ENCODE data around the gene PRPF38A. TPM values are rescaled to one million over a fixed set of nuclear protein-coding genes. Genes with fewer than 3 reads are reported as not detected.
A peak's percentile ranks its signal among the peaks of the same experiment; 100 is the strongest.

Gene PRPF38A
- total RNA-seq, 3 donors from 2014 or later (not counting 1 experiment from before 2014, with no cell fraction given), result 73.9 to 97.2 (median 95.4) TPM

- Histone ChIP-seq H3K4me3 (ENCODE audit: low read length) (no peak overlapping the region), H3K27ac (ENCODE audit: low read length) (no peak overlapping the region), H3K4me1 (ENCODE audit: control insufficient read depth, insufficient read depth, low read length) (peaks cover 10% of the 10 kb centered on the region), H3K36me3 (ENCODE audit: control insufficient read depth, insufficient read depth, low read length) (peaks cover 83% of the 10 kb centered on the region), H3K27me3 (ENCODE audit: control insufficient read depth, insufficient read depth, low read length) (no peaks in the 10 kb centered on the region), H3K9me3 (ENCODE audit: control insufficient read depth, insufficient read depth, low read length) (no peaks in the 10 kb centered on the region)
- TF ChIP-seq CTCF (IDR thresholded peaks at IDR 0.05), result no peak
- Mint-ChIP-seq H3K4me3 (no peak overlapping the region), H3K27me3 (ENCODE audit: low read depth in 2 of 2) (no peaks in the 10 kb centered on the region), H3K9me3 (no peaks in the 10 kb centered on the region), H3K27ac (peak overlapping the region in 1 of 2 donors; percentile 45), H3K4me1 (peaks cover under 1 to 27% of the 10 kb centered on the region in 2 donors), H3K36me3 (peaks cover 20% of the 10 kb centered on the region)
- intact Hi-C loops (cut with micrococcal nuclease), result no loop called here
- no peak for ATAC-seq
- WGBS (ENCODE audit: insufficient coverage), result 97% methylated on average over 24 of the region's 24 CpGs
- DNase-seq, result no peak
These were observed 44.5 kb upstream of the PRPF38A start for GRCh38 chr1:52359676-52360594.

- Histone ChIP-seq H3K27ac (ENCODE audit: low read length) (no peak overlapping the region), H3K4me1 (ENCODE audit: control insufficient read depth, insufficient read depth, low read length) (peaks cover 16% of the 10 kb centered on the region), H3K27me3 (ENCODE audit: control insufficient read depth, insufficient read depth, low read length) (no peaks in the 10 kb centered on the region), H3K9me3 (ENCODE audit: control insufficient read depth, insufficient read depth, low read length) (no peaks in the 10 kb centered on the region), H3K36me3 (ENCODE audit: control insufficient read depth, insufficient read depth, low read length) (peaks cover 77% of the 10 kb centered on the region), H3K4me3 (ENCODE audit: low read length) (no peak overlapping the region)
- Mint-ChIP-seq H3K27ac (no peak overlapping the region), H3K4me1 (peaks cover 7 to 33% of the 10 kb centered on the region in 2 donors), H3K4me3 (no peak overlapping the region), H3K27me3 (ENCODE audit: low read depth in 2 of 2) (no peaks in the 10 kb centered on the region), H3K9me3 (no peaks in the 10 kb centered on the region), H3K36me3 (peaks cover 14% of the 10 kb centered on the region)
- ATAC-seq (no peak), DNase-seq (no peak)
- intact Hi-C loops (cut with micrococcal nuclease), result no loop called here
- no peak for TF ChIP-seq CTCF (IDR thresholded peaks at IDR 0.05)
- 98% methylated on average over 7 of the region's 7 CpGs for WGBS (ENCODE audit: insufficient coverage)
These were observed 43.8 kb upstream of the PRPF38A start for GRCh38 chr1:52360595-52360968.

GRCh38 chr1:52364235-52364839 is 40.1 kb upstream of the PRPF38A start:
- peaks cover 30% of the 10 kb centered on the region for H3K4me1 ChIP-seq (ENCODE audit: control insufficient read depth, insufficient read depth, low read length)
- WGBS (ENCODE audit: insufficient coverage), result 86% methylated on average over 5 of the region's 5 CpGs
- H3K36me3 ChIP-seq (ENCODE audit: control insufficient read depth, insufficient read depth, low read length), result peaks cover 39% of the 10 kb centered on the region
- H3K9me3 ChIP-seq (ENCODE audit: control insufficient read depth, insufficient read depth, low read length), result no peaks in the 10 kb centered on the region
- peak overlapping the region; percentile 68 for H3K4me3 Mint-ChIP-seq
- no peak for TF ChIP-seq CTCF (IDR thresholded peaks at IDR 0.05)
- intact Hi-C loops (cut with micrococcal nuclease), result no loop called here
- H3K27me3 Mint-ChIP-seq (ENCODE audit: low read depth in 2 of 2), result peaks cover 0 to 4% of the 10 kb centered on the region in 2 donors
- H3K36me3 Mint-ChIP-seq, result no peaks in the 10 kb centered on the region
- no peaks in the 10 kb centered on the region for H3K27me3 ChIP-seq (ENCODE audit: control insufficient read depth, insufficient read depth, low read length)
- no peak overlapping the region for H3K4me3 ChIP-seq (ENCODE audit: low read length)
- DNase-seq (peak in 1 of 2 donors; percentile 31), ATAC-seq (no peak)
- H3K9me3 Mint-ChIP-seq, result no peaks in the 10 kb centered on the region
- peak overlapping the region; percentile 95 to 99 for H3K27ac Mint-ChIP-seq
- H3K27ac ChIP-seq (ENCODE audit: low read length), result no peak overlapping the region
- peaks cover 15 to 39% of the 10 kb centered on the region in 2 donors for H3K4me1 Mint-ChIP-seq
